Ishikawa (cell line): ENCODE results near the gene TM4SF18.

Source experiments
- CEBPB ChIP-seq: IDR thresholded peaks from 2 replicates; pipeline ENCODE4 v1.6.1; 2012
- CREB1 ChIP-seq: IDR thresholded peaks from 2 replicates; pipeline ENCODE4 v1.6.1; 2012; ENCODE audit warnings: low read depth
- EGR1 ChIP-seq: IDR thresholded peaks from 2 replicates; pipeline ENCODE4 v1.6.1; 2012
- EP300 ChIP-seq: IDR thresholded peaks from 2 replicates; pipeline ENCODE4 v1.6.1; 2012; ENCODE audit warnings: borderline replicate concordance
- FOXM1 ChIP-seq: IDR thresholded peaks from 2 replicates; pipeline ENCODE4 v1.6.1; 2012; ENCODE audit warnings: low read depth, borderline replicate concordance
- NFIC ChIP-seq: IDR thresholded peaks from 2 replicates; pipeline ENCODE4 v1.6.1; 2012
- RAD21 ChIP-seq: IDR thresholded peaks from 2 replicates; pipeline ENCODE4 v1.6.1; 2012; ENCODE audit warnings: low read depth
- TAF1 ChIP-seq: IDR thresholded peaks from 2 replicates; pipeline ENCODE4 v1.6.1; 2012; ENCODE audit warnings: low read depth, mild to moderate bottlenecking
- TCF12 ChIP-seq: IDR thresholded peaks from 2 replicates; pipeline ENCODE4 v1.6.1; 2012; ENCODE audit warnings: low read depth
- TEAD4 ChIP-seq: IDR thresholded peaks from 2 replicates; pipeline ENCODE4 v1.6.1; 2012
- USF1 ChIP-seq: IDR thresholded peaks from 2 replicates; pipeline ENCODE4 v1.6.1; 2012
- YY1 ChIP-seq: IDR thresholded peaks from 2 replicates; pipeline ENCODE4 v1.6.1; 2012; ENCODE audit warnings: low read depth
- ZBTB7A ChIP-seq: IDR thresholded peaks from 2 replicates; pipeline ENCODE4 v1.6.1; 2012; ENCODE audit warnings: low read depth
- TF ChIP-seq, protein P1 (sequence below): IDR thresholded peaks from 2 replicates; pipeline ENCODE4 v1.6.1; 2012
- TF ChIP-seq, protein P2 (sequence below): IDR thresholded peaks from 2 replicates; pipeline ENCODE4 v1.6.1; 2012; ENCODE audit warnings: low read depth, mild to moderate bottlenecking

The TM4SF18 gene

DNA sequence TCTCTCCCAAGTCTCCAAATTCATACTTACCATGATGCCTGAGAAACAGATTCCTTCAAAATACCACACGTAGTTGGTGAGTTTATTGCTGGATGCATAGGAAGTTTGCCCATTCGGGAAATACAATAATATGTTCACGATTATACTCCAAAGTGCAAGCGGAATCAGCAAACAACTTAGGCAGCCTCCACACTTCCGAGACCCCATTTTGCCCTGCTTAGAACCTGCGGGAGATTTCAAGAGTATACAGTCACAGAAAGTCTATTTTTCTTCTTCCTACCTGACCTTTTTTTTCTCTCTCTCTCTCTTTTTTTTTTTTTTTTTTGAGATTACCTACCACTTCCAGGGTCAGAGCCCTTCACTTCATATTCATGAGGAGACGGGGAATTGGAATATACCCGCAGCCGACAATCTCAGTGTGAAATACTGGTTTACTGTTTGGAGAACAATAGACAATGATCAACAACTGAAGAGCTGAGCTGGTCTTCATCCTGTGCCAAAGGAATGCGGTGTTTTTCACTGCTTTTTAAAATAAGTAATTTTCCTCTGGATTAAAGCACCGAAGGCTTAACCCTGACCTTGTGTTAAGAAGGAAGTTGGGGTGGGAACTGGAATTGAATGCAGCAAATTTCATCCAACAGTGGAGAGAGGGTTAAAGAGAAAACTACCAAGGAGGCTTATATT is at the start of gene TM4SF18:
Gene TM4SF18 (minus strand): TSS at position 461 of the 684 bp plus-strand sequence. CDS start 254 bp downstream, at position 207.
- TF ChIP-seq TCF12 (no peak), FOXM1 (no peak)

DNA sequence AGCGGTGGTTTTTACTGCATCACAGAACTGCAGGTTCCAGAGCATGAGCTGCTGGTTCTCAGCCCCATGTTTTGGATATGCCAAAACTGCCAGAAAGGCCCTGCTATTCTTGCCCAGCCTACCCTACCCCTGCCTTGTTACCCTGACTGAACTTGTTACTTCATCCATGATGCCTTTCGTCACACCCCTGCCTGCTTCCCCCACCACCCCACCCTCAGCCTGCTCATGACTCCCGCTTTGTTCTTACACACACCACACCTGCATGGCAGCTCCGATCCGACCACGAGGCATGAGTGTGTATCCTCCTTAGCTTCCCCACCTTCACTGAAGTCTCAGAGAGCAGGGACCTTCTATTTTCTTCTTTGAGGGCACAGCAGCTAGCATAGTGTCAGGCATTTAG is 49.1 kb upstream of the TM4SF18 start:
- TF ChIP-seq FOXM1 (no peak), RAD21 (no peak)

- no peak for TF ChIP-seq TEAD4
Observed at GRCh38 chr3:149382101-149382467, 48.6 kb upstream of the TM4SF18 start.

- TF ChIP-seq YY1 (no peak), TAF1 (no peak), TCF12 (no peak), CEBPB (no peak), RAD21 (no peak), CREB1 (no peak), EP300 (no peak), FOXM1 (no peak), EGR1 (no peak), NFIC (no peak), ZBTB7A (no peak), TEAD4 (no peak)
- TF ChIP-seq, protein P1, sequence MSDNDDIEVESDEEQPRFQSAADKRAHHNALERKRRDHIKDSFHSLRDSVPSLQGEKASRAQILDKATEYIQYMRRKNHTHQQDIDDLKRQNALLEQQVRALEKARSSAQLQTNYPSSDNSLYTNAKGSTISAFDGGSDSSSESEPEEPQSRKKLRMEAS, result no peak
- TF ChIP-seq, protein P2, sequence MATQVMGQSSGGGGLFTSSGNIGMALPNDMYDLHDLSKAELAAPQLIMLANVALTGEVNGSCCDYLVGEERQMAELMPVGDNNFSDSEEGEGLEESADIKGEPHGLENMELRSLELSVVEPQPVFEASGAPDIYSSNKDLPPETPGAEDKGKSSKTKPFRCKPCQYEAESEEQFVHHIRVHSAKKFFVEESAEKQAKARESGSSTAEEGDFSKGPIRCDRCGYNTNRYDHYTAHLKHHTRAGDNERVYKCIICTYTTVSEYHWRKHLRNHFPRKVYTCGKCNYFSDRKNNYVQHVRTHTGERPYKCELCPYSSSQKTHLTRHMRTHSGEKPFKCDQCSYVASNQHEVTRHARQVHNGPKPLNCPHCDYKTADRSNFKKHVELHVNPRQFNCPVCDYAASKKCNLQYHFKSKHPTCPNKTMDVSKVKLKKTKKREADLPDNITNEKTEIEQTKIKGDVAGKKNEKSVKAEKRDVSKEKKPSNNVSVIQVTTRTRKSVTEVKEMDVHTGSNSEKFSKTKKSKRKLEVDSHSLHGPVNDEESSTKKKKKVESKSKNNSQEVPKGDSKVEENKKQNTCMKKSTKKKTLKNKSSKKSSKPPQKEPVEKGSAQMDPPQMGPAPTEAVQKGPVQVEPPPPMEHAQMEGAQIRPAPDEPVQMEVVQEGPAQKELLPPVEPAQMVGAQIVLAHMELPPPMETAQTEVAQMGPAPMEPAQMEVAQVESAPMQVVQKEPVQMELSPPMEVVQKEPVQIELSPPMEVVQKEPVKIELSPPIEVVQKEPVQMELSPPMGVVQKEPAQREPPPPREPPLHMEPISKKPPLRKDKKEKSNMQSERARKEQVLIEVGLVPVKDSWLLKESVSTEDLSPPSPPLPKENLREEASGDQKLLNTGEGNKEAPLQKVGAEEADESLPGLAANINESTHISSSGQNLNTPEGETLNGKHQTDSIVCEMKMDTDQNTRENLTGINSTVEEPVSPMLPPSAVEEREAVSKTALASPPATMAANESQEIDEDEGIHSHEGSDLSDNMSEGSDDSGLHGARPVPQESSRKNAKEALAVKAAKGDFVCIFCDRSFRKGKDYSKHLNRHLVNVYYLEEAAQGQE, result no peak
Observed at GRCh38 chr3:149381173-149382100, 48.0 kb upstream of the TM4SF18 start.

- TF ChIP-seq NFIC (0 out of 2 replicates have a peak, but pooled peaks have one; percentile 10), CEBPB (no peak), ZBTB7A (no peak)
Observed at GRCh38 chr3:149378478-149379309, 45.3 kb upstream of the TM4SF18 start.

GRCh38 chr3:149377408-149378364 is 44.2 kb upstream of the TM4SF18 start, which contains the start of gene TM4SF1:
TSS of gene TM4SF1 (minus strand) at chr3:149377649. CDS start at chr3:149377547, 102 bp downstream.
- TF ChIP-seq TCF12, result no peak
- no peak for TF ChIP-seq YY1
- no peak for TF ChIP-seq ZBTB7A
- TF ChIP-seq EGR1, result no peak
- no peak for TF ChIP-seq RAD21
- TF ChIP-seq NFIC, result no peak
- TF ChIP-seq CREB1, result no peak
- TF ChIP-seq, protein P2, result no peak
- no peak for TF ChIP-seq FOXM1
- TF ChIP-seq CEBPB, result no peak
- TF ChIP-seq TEAD4, result no peak
- no peak for TF ChIP-seq TAF1
- TF ChIP-seq, protein P1, result no peak
- no peak for TF ChIP-seq USF1
- no peak for TF ChIP-seq EP300
